BLaER1 treated with 17β-estradiol and CSF1 and Interleukin-3, amounts not matched to agents 10 nM and 100 nM (cell line): ENCODE results near the gene GRID2IP.

ENCODE experiments used
- H3K27ac ChIP-seq, 11 experiments: shearing (Covaris generic); formaldehyde crosslinking; 2 replicates each; pipeline ENCODE4 v1.8.1; 2022
- H3K27me3 ChIP-seq, 11 experiments: shearing (Covaris generic); formaldehyde crosslinking; 2 replicates each; pipeline ENCODE4 v1.8.1; 2022
- H3K36me3 ChIP-seq, 11 experiments: shearing (Covaris generic); formaldehyde crosslinking; 2 replicates each; pipeline ENCODE4 v1.8.1; 2022
- H3K4me1 ChIP-seq, 10 experiments: shearing (Covaris generic); formaldehyde crosslinking; 2 replicates each; pipeline ENCODE4 v1.8.1; 2022
- H3K4me2 ChIP-seq, 11 experiments: shearing (Covaris generic); formaldehyde crosslinking; 2 replicates each; pipeline ENCODE4 v1.8.1; 2022
- H3K4me3 ChIP-seq, 10 experiments: shearing (Covaris generic); formaldehyde crosslinking; 2 replicates each; pipeline ENCODE4 v1.8.1; 2022
- H3K9ac ChIP-seq, 11 experiments: shearing (Covaris generic); formaldehyde crosslinking; 2 replicates each; pipeline ENCODE4 v1.8.1; 2022
- H3K9me3 ChIP-seq, 11 experiments: shearing (Covaris generic); formaldehyde crosslinking; replicated peaks in 1 of 11; 2 replicates each; pipeline ENCODE4 v1.8.1; 2022
- H4K20me1 ChIP-seq, 11 experiments: shearing (Covaris generic); formaldehyde crosslinking; 2 replicates each; pipeline ENCODE4 v1.8.1; 2022
- Cebpa-rat ChIP-seq, 11 experiments: shearing (Covaris generic); IDR thresholded peaks; 2 replicates each; pipeline ENCODE4 v1.8.1; 2022

GRID2IP gene

GRCh38 chr7:6571160-6571779, 20.0 kb upstream of the GRID2IP start:
- Histone ChIP-seq H3K27ac (peak overlapping the region in 2 of 11 experiments; percentile 12 to 28; a peak in 2 of 22 replicates), H4K20me1 (no peaks in the 10 kb centered on the region), H3K27me3 (no peaks in the 10 kb centered on the region), H3K9ac (no peak overlapping the region), H3K36me3 (no peaks in the 10 kb centered on the region), H3K4me2 (peak overlapping the region in 9 of 11 experiments; percentile 15 to 77 (median 64); a peak in 16 of 22 replicates), H3K4me3 (no peak overlapping the region), H3K4me1 (peaks cover 23 to 73% (median 68%) of the 10 kb centered on the region in 10 experiments), H3K9me3 (no peaks in the 10 kb centered on the region; a peak in 1 of 22 replicates)
- no peak for TF ChIP-seq Cebpa-rat (IDR thresholded peaks at IDR 0.05)

- Histone ChIP-seq H3K27me3 (no peaks in the 10 kb centered on the region), H3K4me2 (peak overlapping the region in 8 of 11 experiments; percentile 5 to 45 (median 24); a peak in 9 of 22 replicates), H3K27ac (no peak overlapping the region), H3K9me3 (no peaks in the 10 kb centered on the region; a peak in 1 of 22 replicates), H3K4me1 (peaks cover 16 to 45% (median 40%) of the 10 kb centered on the region in 10 experiments; a peak in 19 of 20 replicates), H3K9ac (no peak overlapping the region), H3K36me3 (no peaks in the 10 kb centered on the region), H3K4me3 (no peak overlapping the region), H4K20me1 (no peaks in the 10 kb centered on the region)
- TF ChIP-seq Cebpa-rat (IDR thresholded peaks at IDR 0.05), result no peak
Observed at GRCh38 chr7:6567886-6568285, 16.6 kb upstream of the GRID2IP start.

GRCh38 chr7:6565655-6566054, 14.4 kb upstream of the GRID2IP start:
- Histone ChIP-seq H3K4me2 (no peak overlapping the region), H3K4me1 (peaks cover 3 to 30% (median 23%) of the 10 kb centered on the region in 10 experiments; a peak in 16 of 20 replicates), H3K27ac (no peak overlapping the region), H3K27me3 (no peaks in the 10 kb centered on the region), H4K20me1 (no peaks in the 10 kb centered on the region), H3K4me3 (no peak overlapping the region), H3K9ac (no peak overlapping the region), H3K9me3 (no peaks in the 10 kb centered on the region; a peak in 1 of 22 replicates), H3K36me3 (no peaks in the 10 kb centered on the region)
- TF ChIP-seq Cebpa-rat (IDR thresholded peaks at IDR 0.05), result no peak

- H3K9ac ChIP-seq, result no peak overlapping the region
- H3K4me3 ChIP-seq, result no peak overlapping the region
Observed at GRCh38 chr7:6563936-6564770, 12.9 kb upstream of the GRID2IP start.

GRCh38 chr7:6562106-6562505, 10.8 kb upstream of the GRID2IP start:
- TF ChIP-seq Cebpa-rat (IDR thresholded peaks at IDR 0.05), result no peak
- Histone ChIP-seq H3K9ac (no peak overlapping the region), H3K27ac (no peak overlapping the region), H3K4me3 (no peak overlapping the region), H3K36me3 (no peaks in the 10 kb centered on the region), H3K27me3 (no peaks in the 10 kb centered on the region), H3K4me2 (no peak overlapping the region), H3K9me3 (no peaks in the 10 kb centered on the region), H4K20me1 (no peaks in the 10 kb centered on the region), H3K4me1 (peaks cover 12 to 42% (median 31%) of the 10 kb centered on the region in 10 experiments)

More at GRCh38 chr7:6563936-6564770, 12.9 kb upstream of the GRID2IP start:
- peaks cover 10 to 41% (median 32%) of the 10 kb centered on the region in 10 experiments; a peak in 19 of 20 replicates for H3K4me1 ChIP-seq
- no peak for TF ChIP-seq Cebpa-rat (IDR thresholded peaks at IDR 0.05)
- H3K27ac ChIP-seq, result no peak overlapping the region
- no peaks in the 10 kb centered on the region for H3K36me3 ChIP-seq
- no peaks in the 10 kb centered on the region for H3K9me3 ChIP-seq
- H3K4me2 ChIP-seq, result peak overlapping the region in 5 of 11 experiments; percentile 5 to 53 (median 15); a peak in 6 of 22 replicates
- no peaks in the 10 kb centered on the region for H4K20me1 ChIP-seq
- no peaks in the 10 kb centered on the region for H3K27me3 ChIP-seq

- H4K20me1 ChIP-seq, result no peaks in the 10 kb centered on the region
- H3K4me3 ChIP-seq, result no peak overlapping the region
- peak overlapping the region in 2 of 11 experiments; percentile 29 to 56; a peak in 2 of 22 replicates for H3K9ac ChIP-seq
- peaks cover 24 to 62% (median 49%) of the 10 kb centered on the region in 10 experiments for H3K4me1 ChIP-seq
- no peaks in the 10 kb centered on the region for H3K36me3 ChIP-seq
- H3K9me3 ChIP-seq, result no peaks in the 10 kb centered on the region
- H3K27ac ChIP-seq, result peak overlapping the region in 2 of 11 experiments; percentile 9 to 34; a peak in 1 of 22 replicates
- H3K4me2 ChIP-seq, result peak overlapping the region in 7 of 11 experiments; percentile 43 to 64 (median 51); a peak in 11 of 22 replicates
- H3K27me3 ChIP-seq, result no peaks in the 10 kb centered on the region
- no peak for TF ChIP-seq Cebpa-rat (IDR thresholded peaks at IDR 0.05)
Observed at GRCh38 chr7:6559896-6560295, 8.6 kb upstream of the GRID2IP start.

GRCh38 chr7:6558837-6559236, 7.6 kb upstream of the GRID2IP start:
- no peaks in the 10 kb centered on the region for H4K20me1 ChIP-seq
- no peak for TF ChIP-seq Cebpa-rat (IDR thresholded peaks at IDR 0.05)
- H3K9ac ChIP-seq, result peak overlapping the region in 8 of 11 experiments; percentile 0 to 56 (median 36); a peak in 7 of 22 replicates
- H3K36me3 ChIP-seq, result no peaks in the 10 kb centered on the region
- H3K4me3 ChIP-seq, result no peak overlapping the region
- no peaks in the 10 kb centered on the region for H3K9me3 ChIP-seq
- peak overlapping the region in 4 of 11 experiments; percentile 17 to 48 (median 26); a peak in 5 of 22 replicates for H3K27ac ChIP-seq
- peak overlapping the region; percentile 31 to 64 (median 48); a peak in 16 of 22 replicates for H3K4me2 ChIP-seq
- H3K27me3 ChIP-seq, result no peaks in the 10 kb centered on the region
- peaks cover 24 to 67% (median 59%) of the 10 kb centered on the region in 10 experiments for H3K4me1 ChIP-seq

- H3K4me3 ChIP-seq, result no peak overlapping the region
- H4K20me1 ChIP-seq, result no peaks in the 10 kb centered on the region
- no peaks in the 10 kb centered on the region for H3K36me3 ChIP-seq
- peak overlapping the region in 6 of 11 experiments; percentile 16 to 75 (median 59); a peak in 9 of 22 replicates for H3K9ac ChIP-seq
- no peaks in the 10 kb centered on the region for H3K27me3 ChIP-seq
- no peak for TF ChIP-seq Cebpa-rat (IDR thresholded peaks at IDR 0.05)
- peak overlapping the region in 10 of 11 experiments; percentile 55 to 83 (median 75); a peak in 19 of 22 replicates for H3K4me2 ChIP-seq
- H3K9me3 ChIP-seq, result no peaks in the 10 kb centered on the region
- peaks cover 21 to 80% (median 69%) of the 10 kb centered on the region in 10 experiments for H3K4me1 ChIP-seq
- peak overlapping the region in 8 of 11 experiments; percentile 77 to 92 (median 85); a peak in 16 of 22 replicates for H3K27ac ChIP-seq
Observed at GRCh38 chr7:6556196-6556595, 4.9 kb upstream of the GRID2IP start.

- Histone ChIP-seq H3K4me1 (peaks cover 21 to 87% (median 70%) of the 10 kb centered on the region in 10 experiments), H3K27me3 (no peaks in the 10 kb centered on the region), H3K4me2 (peak overlapping the region; percentile 60 to 83 (median 75)), H3K27ac (peak overlapping the region in 9 of 11 experiments; percentile 53 to 92 (median 84); a peak in 18 of 22 replicates), H4K20me1 (no peaks in the 10 kb centered on the region), H3K36me3 (no peaks in the 10 kb centered on the region), H3K9ac (peak overlapping the region in 8 of 11 experiments; percentile 43 to 75 (median 68); a peak in 16 of 22 replicates), H3K9me3 (no peaks in the 10 kb centered on the region), H3K4me3 (no peak overlapping the region; a peak in 1 of 20 replicates)
- peak in 7 of 11 experiments; percentile 14 to 95 (median 78); a peak in 11 of 22 replicates for TF ChIP-seq Cebpa-rat (IDR thresholded peaks at IDR 0.05)
Observed at GRCh38 chr7:6554848-6555247, 3.6 kb upstream of the GRID2IP start.
